Tibial artery (tissue), 4 donors: Measurements from ENCODE around the gene EI24.

ENCODE experiments used
- DNase-seq, 2 donors: peaks; one replicate each; pipeline ENCODE4 v3.0.0-alpha.2; 2019
- H3K27ac ChIP-seq, 2 donors: fragments of 200-600 bp; sonication (generic) in 1 of 2; 1 replicate in 1 of 2; 2 replicates in 1 of 2; pipeline ENCODE4 v1.5.1; 2018 to 2019; ENCODE audit warnings: mild to moderate bottlenecking in 1 of 2
- H3K27me3 ChIP-seq, 2 donors: fragments of 200-600 bp; sonication (generic) in 1 of 2; one replicate each; pipeline versions ENCODE4 v1.5.1 to v1.6.0; 2016 to 2019
- H3K36me3 ChIP-seq, 3 donors: fragments of 200-600 bp; sonication (generic) in 2 of 3; one replicate each; pipeline ENCODE4 v1.5.1; 2016 to 2019; ENCODE audit warnings: mild to moderate bottlenecking in 2 of 3
- H3K4me1 ChIP-seq, 4 donors: fragments of 200-600 bp; sonication (generic) in 2 of 4; 1 replicate in 3 of 4; 2 replicates in 1 of 4; pipeline ENCODE4 v1.5.1; 2016 to 2019
- H3K4me3 ChIP-seq, 2 donors: fragments of 200-600 bp; sonication (generic) in 1 of 2; 1 replicate in 1 of 2; 2 replicates in 1 of 2; pipeline ENCODE4 v1.5.1; 2018 to 2019; ENCODE audit warnings: mild to moderate bottlenecking in 2 of 2
- H3K9me3 ChIP-seq, 3 donors: fragments of 200-600 bp; sonication (generic) in 1 of 3; one replicate each; pipeline ENCODE4 v1.5.1; 2016 to 2019
- CTCF ChIP-seq, 2 experiments: fragments of 200-600 bp in 1 of 2; fragments of 450-650 bp in 1 of 2; IDR thresholded peaks; one replicate each; pipeline ENCODE4 v1.5.1; 2017 to 2019; ENCODE audit warnings: antibody characterized with exemption in 2 of 2, mild to moderate bottlenecking in 1 of 2, moderate library complexity in 1 of 2
- intact Hi-C: fragments of 100-400 bp; cut with DNase I; formaldehyde crosslinking; loops from one replicate; pipeline ENCODE4 v1.15.0; 2023; ENCODE audit warnings: low total_unique reads

The EI24 gene

GRCh38 chr11:125603207-125603606 is 33.9 kb downstream of the EI24 start:
- intact Hi-C loops, result no loop called here
- Histone ChIP-seq H3K27ac (peak overlapping the region in 1 of 2 donors; percentile 19), H3K36me3 (peaks cover 87 to 100% (median 93%) of the 10 kb centered on the region in 3 donors)

DNA sequence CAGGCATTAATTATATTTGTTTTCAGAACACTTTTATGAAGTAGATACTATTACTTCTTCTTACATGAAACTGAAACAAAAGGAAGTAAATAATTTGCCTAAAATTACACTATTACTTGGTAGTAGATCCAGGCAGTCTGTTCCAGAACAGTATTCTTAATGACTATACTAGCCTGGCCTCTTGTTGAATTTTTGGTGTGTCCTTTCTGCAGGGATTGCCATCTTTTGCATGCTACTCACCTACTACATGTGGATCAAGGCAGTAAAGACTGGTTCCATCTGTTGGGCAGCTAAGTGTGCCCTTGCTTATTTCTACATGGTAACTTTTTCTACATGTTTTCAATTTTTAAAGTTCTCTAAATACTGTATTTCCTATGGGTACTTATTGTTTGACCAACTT is 36.1 kb downstream of the EI24 start:
- no peak for TF ChIP-seq CTCF (IDR thresholded peaks at IDR 0.05)
- Histone ChIP-seq H3K4me1 (peaks cover 0 to 13% (median 0%) of the 10 kb centered on the region in 4 donors), H3K9me3 (no peaks in the 10 kb centered on the region), H3K27me3 (no peaks in the 10 kb centered on the region), H3K36me3 (peaks cover 94 to 100% (median 94%) of the 10 kb centered on the region in 3 donors), H3K4me3 (no peak overlapping the region), H3K27ac (no peak overlapping the region)
- intact Hi-C loops, result no loop called here
- DNase-seq, result no peak

More at GRCh38 chr11:125603207-125603606, 33.9 kb downstream of the EI24 start:
- Histone ChIP-seq H3K9me3 (no peaks in the 10 kb centered on the region), H3K4me3 (no peak overlapping the region), H3K27me3 (no peaks in the 10 kb centered on the region), H3K4me1 (peaks cover 0 to 13% (median 0%) of the 10 kb centered on the region in 4 donors)
- no peak for TF ChIP-seq CTCF (IDR thresholded peaks at IDR 0.05)
- no peak for DNase-seq

DNA sequence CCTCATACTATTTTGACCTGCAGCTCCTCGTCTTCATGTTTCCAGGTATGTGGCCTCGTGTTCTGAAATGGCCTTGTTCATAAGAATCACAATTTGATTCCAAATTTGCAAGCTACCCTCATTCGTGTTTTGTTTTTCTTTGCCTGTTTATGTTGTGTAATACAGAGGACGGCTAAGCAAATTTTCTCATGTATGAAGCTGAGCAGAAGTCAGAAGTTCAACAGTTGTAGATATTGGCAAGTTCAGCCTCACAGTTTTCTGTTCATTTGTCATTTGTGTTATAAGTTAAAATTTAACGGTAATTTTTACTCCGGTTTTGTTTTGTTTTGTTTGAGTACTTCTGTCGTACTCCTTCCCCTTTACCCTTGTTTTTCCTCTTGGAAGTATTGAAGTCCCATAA is 40.3 kb downstream of the EI24 start:
- Histone ChIP-seq H3K4me3 (no peak overlapping the region), H3K27ac (no peak overlapping the region), H3K36me3 (peaks cover 91 to 100% (median 97%) of the 10 kb centered on the region in 3 donors), H3K4me1 (no peaks in the 10 kb centered on the region), H3K27me3 (no peaks in the 10 kb centered on the region), H3K9me3 (no peaks in the 10 kb centered on the region)
- intact Hi-C loops, result no loop called here
- DNase-seq, result no peak
- TF ChIP-seq CTCF (IDR thresholded peaks at IDR 0.05), result no peak

GRCh38 chr11:125618383-125618782 is 49.1 kb downstream of the EI24 start:
- TF ChIP-seq CTCF (IDR thresholded peaks at IDR 0.05), result no peak
- Histone ChIP-seq H3K4me1 (peaks cover 0 to 20% (median 6%) of the 10 kb centered on the region in 4 donors), H3K27ac (no peak overlapping the region), H3K36me3 (peaks cover 60 to 85% (median 75%) of the 10 kb centered on the region in 3 donors), H3K9me3 (no peaks in the 10 kb centered on the region), H3K27me3 (no peaks in the 10 kb centered on the region), H3K4me3 (no peak overlapping the region)
- intact Hi-C loops, result no loop called here
- DNase-seq, result no peak

DNA sequence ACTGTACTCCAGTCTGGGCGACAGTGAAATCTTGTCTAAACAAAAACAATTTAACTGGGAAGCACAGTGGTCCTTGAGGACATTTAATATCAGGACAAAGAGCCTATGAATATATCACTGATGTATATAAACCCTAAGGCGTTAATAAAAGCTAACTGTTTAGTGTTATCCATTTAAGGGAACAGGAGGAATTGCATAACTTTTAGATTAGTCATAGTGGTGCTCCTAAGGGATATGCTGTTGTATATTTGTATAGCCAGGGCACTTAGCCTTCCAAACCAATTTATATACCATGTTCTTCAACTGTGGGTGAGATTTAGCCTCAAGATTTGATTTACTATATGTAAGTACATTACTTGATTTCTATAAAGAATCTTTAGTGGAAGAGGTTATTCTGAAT is 52.7 kb downstream of the EI24 start:
- Histone ChIP-seq H3K36me3 (peaks cover 33 to 48% (median 44%) of the 10 kb centered on the region in 3 donors), H3K4me3 (peak overlapping the region in 1 of 2 donors; percentile 1), H3K4me1 (peaks cover 0 to 48% (median 24%) of the 10 kb centered on the region in 4 donors), H3K27me3 (no peaks in the 10 kb centered on the region), H3K27ac (peak overlapping the region; percentile 26 to 92), H3K9me3 (no peaks in the 10 kb centered on the region)
- no peak for TF ChIP-seq CTCF (IDR thresholded peaks at IDR 0.05)
- intact Hi-C loops, result loop anchor here (10.0 kb wide), 1 partner anchor 857 kb away; the partner anchor contains the start of gene ESAM
- no peak for DNase-seq
